ENCODE measurements around the gene TGFBR2.
A peak's percentile ranks its signal among the peaks of the same experiment; 100 is the strongest.

TGFBR2 gene

GRCh38 chr3:30596152-30596551 lies 10.2 kb upstream of the TGFBR2 start:
- Mint-ChIP-seq H3K27ac (no peak overlapping the region), H3K4me3 (no peak overlapping the region), H3K9me3 (peaks cover 5% of the 10 kb centered on the region)

GRCh38 chr3:30597131-30597768 lies 9.2 kb upstream of the TGFBR2 start:
- Mint-ChIP-seq H3K27ac (no peak overlapping the region), H3K4me1 (peaks cover 41% of the 10 kb centered on the region), H3K27me3 (no peaks in the 10 kb centered on the region), H3K36me3 (peaks cover 6% of the 10 kb centered on the region), H3K4me3 (no peak overlapping the region), H3K9me3 (peaks cover 5% of the 10 kb centered on the region)

More at GRCh38 chr3:30596152-30596551, 10.2 kb upstream of the TGFBR2 start:
- Mint-ChIP-seq H3K4me1 (peaks cover 34% of the 10 kb centered on the region), H3K27me3 (no peaks in the 10 kb centered on the region), H3K36me3 (peaks cover 6% of the 10 kb centered on the region)

DNA sequence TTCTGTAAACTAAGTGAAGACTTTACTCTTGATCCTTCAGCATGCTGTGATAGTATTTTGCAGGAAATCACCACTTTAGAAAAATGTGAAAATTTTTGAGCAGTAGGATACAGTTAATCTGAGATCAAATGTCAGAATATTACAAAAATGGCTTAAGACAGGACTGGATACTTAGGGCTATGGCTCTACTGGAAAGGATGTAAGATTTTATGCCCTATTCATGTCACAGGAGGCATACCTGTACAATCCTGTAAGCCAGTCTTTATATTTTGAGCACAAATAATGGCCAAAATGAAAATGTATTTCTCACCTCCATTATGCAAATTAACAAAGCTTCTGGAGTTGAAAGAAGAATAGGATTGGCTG lies 8.6 kb upstream of the TGFBR2 start:
- H3K9me3 Mint-ChIP-seq, result peaks cover 5% of the 10 kb centered on the region
- H3K27me3 Mint-ChIP-seq, result no peaks in the 10 kb centered on the region
- peaks cover 6% of the 10 kb centered on the region for H3K36me3 Mint-ChIP-seq
- H3K27ac Mint-ChIP-seq, result no peak overlapping the region
- H3K4me1 Mint-ChIP-seq, result peaks cover 45% of the 10 kb centered on the region
- H3K4me3 Mint-ChIP-seq, result no peak overlapping the region

- peak overlapping the region; percentile 64 for H3K4me3 Mint-ChIP-seq
- peaks cover 57% of the 10 kb centered on the region for H3K4me1 Mint-ChIP-seq
- H3K36me3 Mint-ChIP-seq, result peaks cover 4% of the 10 kb centered on the region
- H3K9me3 Mint-ChIP-seq, result peaks cover 2% of the 10 kb centered on the region
- no peaks in the 10 kb centered on the region for H3K27me3 Mint-ChIP-seq
- H3K27ac Mint-ChIP-seq, result peak overlapping the region; percentile 87
Measured at GRCh38 chr3:30598668-30599545, 7.5 kb upstream of the TGFBR2 start.

DNA sequence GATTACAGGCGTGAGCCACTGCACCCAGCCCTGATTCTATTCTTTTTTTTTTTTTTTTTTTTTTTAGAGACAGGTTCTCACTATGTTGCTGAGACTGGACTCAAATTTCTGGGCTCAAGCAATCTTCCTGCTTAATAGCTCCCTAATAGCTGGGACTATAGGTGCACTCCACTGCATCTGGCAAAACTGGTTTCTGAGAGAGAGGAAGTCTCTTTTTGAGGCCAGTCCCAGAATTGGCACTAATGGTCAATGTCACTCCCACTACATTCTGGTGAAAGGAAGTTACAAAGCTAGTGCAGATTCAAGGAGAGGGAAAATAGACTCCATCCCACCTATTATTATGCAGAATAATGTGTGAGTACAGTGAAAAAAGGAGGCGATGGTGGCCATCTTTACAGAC lies 5.8 kb upstream of the TGFBR2 start:
- no peaks in the 10 kb centered on the region for H3K36me3 Mint-ChIP-seq
- H3K27ac Mint-ChIP-seq, result no peak overlapping the region
- no peak overlapping the region for H3K4me3 Mint-ChIP-seq
- no peaks in the 10 kb centered on the region for H3K9me3 Mint-ChIP-seq
- peaks cover 73% of the 10 kb centered on the region for H3K4me1 Mint-ChIP-seq
- H3K27me3 Mint-ChIP-seq, result no peaks in the 10 kb centered on the region

DNA sequence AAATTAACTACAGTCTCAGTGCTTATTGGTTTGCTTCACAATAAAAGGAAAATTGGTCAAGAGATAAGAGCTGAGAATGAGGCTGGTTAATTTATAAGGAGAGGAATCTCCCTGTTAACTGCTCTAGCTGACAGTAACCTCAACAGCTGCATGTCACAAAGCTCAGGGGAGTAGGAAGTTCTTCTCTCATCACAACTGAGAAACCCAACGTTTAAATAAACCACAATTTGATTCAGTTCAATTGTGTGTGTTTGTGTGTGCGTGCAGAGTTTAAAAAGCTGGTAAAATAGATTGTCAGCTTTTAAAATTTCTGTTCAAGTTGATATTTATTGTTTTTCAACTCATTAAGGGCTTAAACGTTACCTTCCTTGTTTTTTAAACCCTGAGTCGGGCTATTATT lies 3.5 kb upstream of the TGFBR2 start:
- H3K4me3 Mint-ChIP-seq, result peak overlapping the region; percentile 15
- no peaks in the 10 kb centered on the region for H3K27me3 Mint-ChIP-seq
- H3K9me3 Mint-ChIP-seq, result no peaks in the 10 kb centered on the region
- H3K4me1 Mint-ChIP-seq, result peaks cover 69% of the 10 kb centered on the region
- H3K27ac Mint-ChIP-seq, result no peak overlapping the region
- H3K36me3 Mint-ChIP-seq, result peaks cover 4% of the 10 kb centered on the region

DNA sequence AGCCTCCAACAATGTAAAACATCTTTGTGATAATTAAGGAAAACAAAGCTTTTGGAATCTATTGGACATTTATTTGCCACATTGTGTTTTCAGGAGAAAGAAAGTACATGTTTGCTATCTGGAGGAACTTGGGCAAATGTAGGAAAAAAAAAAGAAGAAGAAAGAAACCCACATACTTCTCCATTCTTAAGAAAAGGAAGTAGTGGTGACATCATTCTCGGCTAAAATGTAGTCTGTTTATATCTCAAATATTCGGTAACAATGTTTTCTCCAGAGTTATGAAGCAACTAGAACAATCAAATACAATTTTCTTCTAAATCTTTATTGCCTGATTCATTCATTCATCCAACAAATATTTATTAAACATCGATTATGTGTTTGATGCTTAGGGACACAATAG lies 2.3 kb upstream of the TGFBR2 start:
- Mint-ChIP-seq H3K36me3 (peaks cover 13% of the 10 kb centered on the region), H3K9me3 (no peaks in the 10 kb centered on the region), H3K4me1 (peaks cover 62% of the 10 kb centered on the region), H3K27ac (peak overlapping the region; percentile 99), H3K27me3 (no peaks in the 10 kb centered on the region), H3K4me3 (peak overlapping the region; percentile 98)

GRCh38 chr3:30604558-30604957 lies 1.8 kb upstream of the TGFBR2 start:
- Mint-ChIP-seq H3K36me3 (peaks cover 15% of the 10 kb centered on the region), H3K27ac (peak overlapping the region; percentile 99), H3K27me3 (no peaks in the 10 kb centered on the region), H3K4me1 (peaks cover 58% of the 10 kb centered on the region), H3K9me3 (no peaks in the 10 kb centered on the region), H3K4me3 (peak overlapping the region; percentile 98)

DNA sequence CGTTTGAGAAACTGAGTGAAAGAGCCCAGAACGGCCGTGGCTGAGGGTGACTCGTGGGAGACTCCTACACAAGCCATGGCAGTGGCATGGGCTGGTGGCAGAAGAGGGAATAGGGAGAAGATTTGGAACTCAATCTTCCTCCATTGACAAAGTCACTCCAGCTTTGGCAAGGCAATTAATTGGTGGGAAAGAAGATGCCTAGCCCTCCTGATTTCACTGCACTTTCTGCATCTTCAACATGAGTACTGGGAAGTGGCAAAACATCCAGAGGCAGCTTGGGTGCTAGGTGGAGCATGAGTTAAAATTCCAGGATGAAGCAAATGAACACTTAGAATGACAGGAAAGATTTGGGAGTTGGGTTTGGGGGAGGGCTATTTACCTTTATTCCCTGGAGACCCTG lies 1.4 kb upstream of the TGFBR2 start:
- peaks cover 20% of the 10 kb centered on the region for H3K36me3 Mint-ChIP-seq
- no peaks in the 10 kb centered on the region for H3K27me3 Mint-ChIP-seq
- H3K4me3 Mint-ChIP-seq, result peak overlapping the region; percentile 98
- peaks cover 59% of the 10 kb centered on the region for H3K4me1 Mint-ChIP-seq
- peak overlapping the region; percentile 99 for H3K27ac Mint-ChIP-seq
- no peaks in the 10 kb centered on the region for H3K9me3 Mint-ChIP-seq

DNA sequence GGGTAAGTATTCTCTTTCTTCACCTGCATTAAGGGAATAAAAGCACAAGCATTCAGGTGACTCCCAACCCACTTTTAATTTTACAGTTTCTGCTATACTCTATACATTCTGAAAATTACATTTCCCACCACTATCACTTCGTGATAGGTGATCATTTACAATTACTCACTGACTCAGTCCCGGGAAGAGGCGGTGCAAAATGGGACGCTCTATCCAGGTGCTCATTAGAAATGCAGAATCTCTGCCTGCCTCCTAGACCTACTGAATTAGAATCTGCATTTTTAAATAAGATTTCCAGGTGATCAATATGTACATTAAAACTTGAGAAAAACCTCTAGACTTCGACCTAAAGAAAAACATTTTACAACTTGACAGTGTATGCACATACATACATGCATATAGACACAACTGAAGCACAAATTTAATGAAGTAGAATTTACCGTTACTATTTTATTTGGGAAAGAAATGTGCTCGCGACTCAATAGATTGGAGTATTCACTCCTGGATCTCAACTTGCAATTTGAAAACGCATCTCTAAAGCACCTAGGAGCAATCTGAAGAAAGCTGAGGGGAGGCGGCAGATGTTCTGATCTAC lies 598 bp upstream of the TGFBR2 start:
- Mint-ChIP-seq H3K4me1 (peaks cover 61% of the 10 kb centered on the region), H3K27me3 (no peaks in the 10 kb centered on the region), H3K36me3 (peaks cover 25% of the 10 kb centered on the region), H3K4me3 (peak overlapping the region; percentile 98), H3K27ac (peak overlapping the region; percentile 99), H3K9me3 (no peaks in the 10 kb centered on the region)

DNA sequence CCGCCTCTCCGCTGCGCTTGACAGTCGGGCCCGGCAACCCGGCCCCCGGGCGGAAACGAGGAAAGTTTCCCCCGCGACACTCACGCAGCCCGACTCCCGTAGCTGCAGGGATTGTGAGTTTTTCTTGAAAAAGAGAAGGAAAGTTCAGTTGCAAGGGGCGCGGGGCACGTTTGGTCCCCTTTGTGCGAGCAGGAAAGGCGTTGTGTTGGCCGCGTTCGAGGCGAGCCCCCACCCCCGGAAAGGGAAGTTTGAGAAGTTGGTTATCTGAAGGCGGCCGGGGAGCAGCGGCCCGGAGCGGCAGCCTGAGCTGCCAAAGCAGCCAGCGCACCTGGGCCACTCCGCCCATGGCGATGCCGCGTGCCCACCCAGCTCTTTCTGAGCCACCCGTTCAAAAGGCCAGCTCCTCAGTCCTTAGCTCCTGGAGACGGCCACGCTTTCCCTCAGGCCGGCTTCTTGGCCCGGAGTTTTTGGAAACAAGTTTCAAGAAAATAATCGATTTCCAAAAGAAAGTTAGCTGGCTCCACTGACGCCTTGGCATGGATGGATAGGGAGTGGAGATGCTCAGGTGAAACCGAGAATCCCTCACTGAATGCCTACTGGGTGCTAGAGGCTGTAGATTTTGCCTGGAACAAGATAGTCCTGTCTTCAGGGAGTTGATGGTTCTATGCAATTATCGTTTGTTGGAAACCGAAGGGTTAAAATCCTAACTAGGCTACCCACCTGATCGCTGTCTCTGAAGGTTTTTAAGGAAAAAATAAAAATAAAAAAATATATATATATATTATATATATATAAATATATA lies 832 bp downstream of the TGFBR2 start:
- Mint-ChIP-seq H3K27ac (peak overlapping the region; percentile 93), H3K27me3 (no peaks in the 10 kb centered on the region), H3K4me3 (peak overlapping the region; percentile 99), H3K36me3 (peaks cover 31% of the 10 kb centered on the region), H3K4me1 (peaks cover 59% of the 10 kb centered on the region), H3K9me3 (no peaks in the 10 kb centered on the region)

GRCh38 chr3:30608598-30608947 lies 2.2 kb downstream of the TGFBR2 start:
- H3K27ac Mint-ChIP-seq, result peak overlapping the region; percentile 97
- H3K4me1 Mint-ChIP-seq, result peaks cover 60% of the 10 kb centered on the region
- no peaks in the 10 kb centered on the region for H3K9me3 Mint-ChIP-seq
- H3K36me3 Mint-ChIP-seq, result peaks cover 35% of the 10 kb centered on the region
- H3K4me3 Mint-ChIP-seq, result peak overlapping the region; percentile 99
- H3K27me3 Mint-ChIP-seq, result no peaks in the 10 kb centered on the region

GRCh38 chr3:30609930-30610701 lies 3.7 kb downstream of the TGFBR2 start:
- H3K9me3 Mint-ChIP-seq, result no peaks in the 10 kb centered on the region
- peak overlapping the region; percentile 97 for H3K27ac Mint-ChIP-seq
- H3K4me1 Mint-ChIP-seq, result peaks cover 60% of the 10 kb centered on the region
- H3K27me3 Mint-ChIP-seq, result no peaks in the 10 kb centered on the region
- H3K4me3 Mint-ChIP-seq, result peak overlapping the region; percentile 99
- H3K36me3 Mint-ChIP-seq, result peaks cover 36% of the 10 kb centered on the region

DNA sequence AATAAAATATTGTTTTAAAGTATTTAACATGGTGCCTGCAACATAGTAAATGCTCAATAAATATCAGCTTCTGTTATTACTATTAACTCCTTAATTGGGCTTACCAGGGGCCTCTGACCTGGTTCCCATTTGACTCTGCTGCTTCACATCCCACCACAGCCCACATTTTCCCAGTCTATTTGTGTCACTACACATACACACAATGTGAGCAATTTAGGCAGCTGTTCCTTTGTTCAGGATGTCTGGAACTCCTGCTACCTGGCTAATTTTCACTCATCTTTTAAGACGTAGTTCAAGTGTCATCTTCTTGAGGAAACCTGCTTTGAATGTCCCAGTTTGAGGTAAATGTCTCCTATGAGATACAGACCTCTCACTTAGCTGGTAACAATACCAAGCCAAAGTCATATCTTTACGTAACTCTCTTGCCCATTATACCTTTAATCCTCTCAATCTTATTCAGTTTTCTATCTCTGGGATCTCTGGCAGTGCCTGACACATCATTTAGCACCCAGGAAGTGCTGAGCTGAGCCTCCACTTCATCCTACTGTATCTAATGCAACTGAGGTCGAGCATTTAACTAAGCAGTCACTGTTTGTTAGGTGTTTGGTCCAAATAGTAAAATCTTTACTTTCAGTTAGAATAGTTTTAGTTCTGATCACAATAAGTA lies 4.4 kb downstream of the TGFBR2 start:
- Mint-ChIP-seq H3K27ac (peak overlapping the region; percentile 97), H3K4me1 (peaks cover 60% of the 10 kb centered on the region), H3K9me3 (no peaks in the 10 kb centered on the region), H3K36me3 (peaks cover 38% of the 10 kb centered on the region), H3K4me3 (peak overlapping the region; percentile 99), H3K27me3 (no peaks in the 10 kb centered on the region)

Measured in activated naive CD4-positive, alpha-beta T cell treated with anti-CD3 and anti-CD28 coated beads, Interleukin-2, amount 50 U/mL, for 24 hours (primary cell).